Activated CD8-positive, alpha-beta memory T cell treated with anti-CD3 and anti-CD28 coated beads for 4 hours (primary cell): ENCODE results near the gene KCNIP4.

Experiments
- DNase-seq, 2 donors: peaks; one replicate each; pipeline ENCODE4 v3.0.0-alpha.2; 2020; ENCODE audit warnings: low read depth in 2 of 2

KCNIP4 gene

DNA sequence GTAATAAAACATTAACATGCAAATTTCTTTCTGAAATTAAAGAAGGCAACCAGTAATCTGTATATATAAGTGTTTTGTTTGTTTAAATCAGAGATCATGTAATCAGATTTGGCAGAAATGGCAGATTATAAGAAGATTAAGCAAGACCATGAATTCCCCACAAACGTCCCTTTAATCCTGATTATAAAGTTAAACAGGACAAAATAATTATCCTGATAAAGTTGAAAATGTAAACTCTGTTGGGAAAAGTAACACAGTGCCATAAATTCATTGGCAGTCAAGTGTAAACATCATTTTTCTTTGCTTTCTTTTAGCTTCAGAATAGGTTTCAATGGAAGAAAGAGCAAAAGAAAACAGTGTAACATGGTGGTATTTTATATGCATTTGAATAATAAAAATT is 256.3 kb downstream of the KCNIP4 start:
- no peak for DNase-seq

DNA sequence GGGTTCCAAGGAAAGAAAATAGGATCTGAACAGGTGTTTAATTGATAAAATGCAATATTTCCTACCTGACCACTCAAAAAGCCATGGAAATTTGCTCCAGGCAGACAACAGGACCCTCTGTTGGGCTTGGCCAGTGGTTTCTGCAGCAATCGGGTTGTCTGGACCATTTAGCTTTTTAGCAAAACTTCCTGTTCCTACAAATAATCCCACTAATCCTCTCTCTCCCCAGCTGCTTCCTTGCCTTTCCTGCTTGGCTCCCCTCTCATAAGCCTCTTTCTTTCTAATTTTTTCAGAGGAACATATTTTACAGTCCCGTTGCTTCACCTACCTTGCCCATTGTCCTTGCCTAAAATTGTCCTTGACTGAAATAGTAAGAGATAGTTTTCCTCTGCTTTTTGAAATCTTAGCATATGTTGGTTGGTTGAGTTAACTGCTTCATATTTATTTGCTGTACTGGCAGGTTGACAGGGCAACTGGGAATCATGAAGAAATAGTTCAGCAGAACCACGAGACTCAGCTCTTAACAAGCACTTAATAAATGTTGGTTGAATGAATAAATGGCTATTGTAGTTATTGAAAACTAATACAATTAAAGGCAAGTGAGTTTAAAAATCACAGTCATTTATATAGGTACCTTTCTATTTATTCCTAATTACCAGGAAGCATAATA is 259.8 kb downstream of the KCNIP4 start:
- no peak for DNase-seq

DNA sequence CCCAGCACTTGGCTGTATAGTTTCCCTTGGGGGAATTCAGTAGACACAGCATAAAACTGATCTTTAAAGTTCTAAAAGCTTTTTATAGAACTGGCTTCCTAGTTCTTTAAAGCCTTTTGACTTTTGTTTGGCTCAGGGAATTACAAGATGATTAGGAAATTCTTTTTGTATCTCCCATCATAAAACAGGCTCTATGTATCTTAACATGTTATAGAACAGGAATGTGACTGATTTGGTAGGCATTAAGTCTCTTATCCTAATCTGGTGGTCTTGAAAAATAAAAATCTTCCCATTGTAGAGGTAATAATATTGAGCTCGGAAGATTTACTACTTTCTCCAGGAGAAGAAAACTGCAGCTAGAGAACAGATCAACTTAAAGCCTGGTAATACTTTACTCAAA is 262.7 kb downstream of the KCNIP4 start:
- no peak for DNase-seq

DNA sequence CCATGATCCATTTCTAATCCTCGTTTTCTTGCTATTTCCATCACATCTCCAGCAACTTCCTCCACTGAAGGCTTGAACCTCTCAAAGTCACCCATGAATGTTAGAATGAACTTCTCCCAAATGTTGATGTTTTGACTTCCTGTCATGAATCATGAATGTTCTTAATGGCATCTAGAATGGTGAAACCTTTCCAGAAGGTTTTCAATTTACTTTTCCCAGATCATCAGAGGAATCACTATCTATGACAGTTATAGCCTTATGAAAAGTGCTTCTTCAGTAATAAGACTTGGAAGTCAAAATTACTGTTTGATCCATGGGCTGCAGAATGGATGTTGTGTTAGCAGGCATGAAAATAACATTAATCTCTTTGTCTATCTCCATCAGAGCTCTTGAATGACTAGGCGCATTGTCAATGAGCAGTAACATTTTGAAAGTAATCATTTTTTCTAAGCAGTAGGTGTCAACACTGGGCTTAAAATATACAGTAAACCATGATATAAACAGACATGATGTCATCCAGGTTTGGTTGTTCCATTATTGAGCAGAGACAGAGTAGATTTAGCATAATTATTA is 268.2 kb downstream of the KCNIP4 start:
- no peak for DNase-seq

DNA sequence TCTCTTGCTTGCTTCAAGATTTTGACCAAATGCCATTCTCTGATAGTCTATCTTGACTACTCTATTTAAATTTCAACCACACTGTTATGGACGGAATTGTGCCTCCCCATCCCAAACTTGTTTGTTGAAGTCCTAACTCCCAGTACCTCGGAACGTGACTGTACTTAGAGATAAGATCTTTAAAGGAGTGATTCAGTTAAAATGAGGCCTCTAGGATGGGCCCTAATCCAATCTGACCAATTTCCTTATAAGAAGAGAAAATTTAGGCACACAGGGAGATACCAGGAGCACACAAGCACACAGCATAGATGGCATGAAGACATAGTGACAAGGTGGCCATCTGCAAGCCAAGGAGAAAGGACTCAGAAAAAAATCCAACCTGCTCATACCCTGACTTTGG is 269.9 kb downstream of the KCNIP4 start:
- no peak for DNase-seq

DNA sequence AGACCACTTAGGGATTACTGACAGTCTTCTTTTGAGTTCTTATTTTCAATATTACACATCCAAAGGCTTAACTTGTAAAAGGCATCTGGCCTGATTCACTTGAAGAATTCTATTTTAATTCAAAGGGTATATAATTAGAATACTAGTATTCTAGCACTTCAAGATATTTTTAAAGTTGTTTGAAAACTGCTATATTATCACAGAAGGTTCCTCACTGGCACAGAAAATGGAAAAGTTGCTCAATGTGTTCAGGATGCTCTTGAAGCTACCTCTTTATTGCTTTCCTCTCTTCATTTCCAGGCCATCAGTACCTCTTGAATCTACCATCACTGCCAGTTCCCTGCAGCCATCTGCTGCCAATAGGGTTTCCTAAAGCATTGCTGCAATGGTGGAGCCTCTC is 271.4 kb downstream of the KCNIP4 start:
- DNase-seq, result no peak

DNA sequence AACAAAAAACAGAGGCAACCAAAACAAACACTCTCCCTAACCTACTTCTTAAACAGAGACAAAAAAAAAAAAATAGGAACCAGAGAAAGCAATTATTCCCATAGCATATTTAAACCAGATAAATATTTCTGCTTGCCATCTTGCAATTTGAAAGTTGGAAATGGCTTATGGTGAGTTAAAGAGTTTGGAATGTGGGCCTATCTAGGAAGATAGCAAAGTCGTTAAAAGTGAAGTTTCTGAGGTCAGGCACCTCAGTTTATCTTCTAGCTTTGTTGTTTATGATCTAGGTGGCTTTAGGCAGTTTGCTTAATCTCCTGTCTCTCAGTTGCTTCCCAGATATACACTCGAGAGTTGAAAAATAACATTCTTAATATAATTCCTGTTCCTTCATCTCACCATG is 284.2 kb downstream of the KCNIP4 start:
- DNase-seq, result no peak

DNA sequence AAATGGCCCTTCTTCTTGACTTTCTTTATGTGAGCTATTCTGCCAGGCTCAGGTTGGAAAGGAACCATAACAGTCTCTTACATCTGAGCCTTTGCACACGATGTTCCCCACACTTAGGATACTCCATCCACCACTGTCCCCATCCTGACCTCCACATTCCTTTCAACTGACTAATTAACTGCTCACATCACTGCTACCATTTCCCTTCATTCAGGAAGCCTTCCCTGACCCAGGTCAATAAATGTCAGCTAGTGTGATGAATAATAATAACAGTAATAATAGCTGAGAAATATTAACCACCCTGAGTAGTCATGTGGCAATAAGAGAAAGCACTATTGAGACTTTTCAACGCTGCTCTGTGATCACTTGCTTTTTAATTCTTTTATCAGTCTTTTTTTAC is 291.7 kb downstream of the KCNIP4 start:
- DNase-seq, result no peak

DNA sequence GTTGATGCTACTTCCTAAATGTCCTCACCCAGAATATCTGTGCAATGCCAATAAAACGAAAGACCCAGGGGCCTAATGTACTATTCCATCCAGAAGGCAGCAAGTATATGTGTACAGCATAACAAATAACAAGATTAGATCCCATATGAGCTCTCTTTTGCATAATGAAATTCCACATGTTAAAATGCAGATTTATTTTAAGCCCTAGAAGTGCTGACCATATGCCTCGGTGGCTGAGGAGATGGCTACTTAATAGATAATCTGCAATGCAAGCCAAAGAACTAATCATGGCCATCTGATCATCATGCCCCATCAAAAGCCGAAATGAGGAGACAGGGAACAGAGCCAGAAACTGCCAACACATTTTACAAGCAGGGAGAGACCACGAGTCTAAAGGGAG is 293.5 kb downstream of the KCNIP4 start:
- DNase-seq, result no peak

DNA sequence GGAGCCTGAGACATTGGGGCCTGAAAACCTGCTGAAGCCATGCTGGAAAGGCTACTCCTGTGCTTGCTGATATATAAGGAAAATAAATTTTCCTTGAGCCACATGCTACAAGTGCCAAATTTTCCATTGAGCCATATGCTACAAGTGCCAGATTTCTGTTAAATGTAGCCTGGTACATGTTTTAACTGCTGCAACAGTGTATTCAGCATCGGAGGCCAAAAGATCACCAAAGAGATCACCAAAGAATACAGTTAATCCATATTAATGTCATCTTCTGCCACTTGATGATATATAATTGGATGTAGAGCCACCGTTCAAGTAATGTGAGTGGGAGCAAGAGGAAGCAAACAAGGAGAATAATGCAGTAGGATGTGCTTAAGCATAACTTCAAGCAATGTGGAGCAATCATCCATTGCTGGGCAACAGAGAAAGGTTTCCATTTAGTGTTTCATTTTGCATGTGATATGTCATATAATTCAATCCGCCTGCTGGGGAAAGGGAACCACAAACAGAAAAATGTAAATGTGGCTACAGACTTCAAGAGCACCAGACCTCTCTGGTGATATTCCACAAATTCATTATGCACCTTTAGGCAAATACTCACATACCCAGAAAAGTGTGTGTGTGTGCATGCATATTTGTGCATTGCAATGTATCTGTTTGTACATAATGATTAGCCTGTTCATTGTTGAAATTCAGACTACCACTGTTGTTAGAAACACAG is 295.9 kb downstream of the KCNIP4 start:
- DNase-seq, result no peak

DNA sequence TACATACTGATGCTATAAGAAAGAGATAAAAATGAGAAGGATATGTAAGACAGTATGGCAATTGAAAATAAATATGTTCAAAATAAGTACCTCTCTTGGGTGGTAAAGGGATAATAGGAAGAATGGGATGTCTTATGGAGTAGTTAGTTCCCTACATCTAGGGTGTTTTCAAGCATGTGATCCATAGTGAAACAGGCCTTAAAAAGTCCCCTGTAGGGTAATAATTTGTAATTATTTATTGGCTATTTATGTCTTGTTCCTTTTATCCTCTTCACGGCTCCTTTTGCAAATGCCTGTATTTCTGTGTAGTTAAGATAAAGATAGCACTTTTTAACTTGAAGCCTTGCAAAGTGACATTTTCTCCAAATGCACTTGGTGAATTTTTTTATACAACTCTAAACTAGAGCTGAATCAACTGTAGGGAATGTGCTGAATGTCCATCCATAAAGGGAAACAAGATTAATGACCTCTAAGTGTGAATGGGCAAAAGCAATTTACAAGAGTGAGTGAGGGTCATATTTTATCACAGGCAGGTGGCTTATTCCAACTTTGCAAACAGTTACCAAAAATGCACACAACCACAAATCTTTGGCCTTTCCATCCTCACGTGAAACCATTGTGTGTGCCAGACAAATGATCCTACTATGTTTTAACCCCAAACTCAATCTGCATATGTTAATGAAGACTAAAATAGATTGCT is 299.0 kb downstream of the KCNIP4 start:
- no peak for DNase-seq

DNA sequence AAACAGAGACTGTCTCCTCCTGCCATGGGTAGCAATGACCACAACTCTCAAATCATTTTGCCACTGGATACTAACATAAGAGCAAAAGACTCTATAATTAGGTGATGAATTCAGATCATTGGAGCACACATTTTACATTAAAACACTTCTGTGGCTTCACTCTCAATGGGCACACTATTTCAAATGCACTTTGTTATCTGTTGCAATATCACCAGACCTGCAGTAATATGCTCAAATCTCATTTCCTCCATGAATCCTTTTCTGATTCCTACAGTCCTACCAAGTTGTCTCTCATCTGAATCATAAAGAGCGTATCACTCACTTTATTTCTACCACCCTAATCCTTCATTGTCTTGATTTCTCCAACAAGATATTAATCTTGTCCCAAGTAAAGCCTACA is 302.8 kb downstream of the KCNIP4 start:
- DNase-seq, result no peak

DNA sequence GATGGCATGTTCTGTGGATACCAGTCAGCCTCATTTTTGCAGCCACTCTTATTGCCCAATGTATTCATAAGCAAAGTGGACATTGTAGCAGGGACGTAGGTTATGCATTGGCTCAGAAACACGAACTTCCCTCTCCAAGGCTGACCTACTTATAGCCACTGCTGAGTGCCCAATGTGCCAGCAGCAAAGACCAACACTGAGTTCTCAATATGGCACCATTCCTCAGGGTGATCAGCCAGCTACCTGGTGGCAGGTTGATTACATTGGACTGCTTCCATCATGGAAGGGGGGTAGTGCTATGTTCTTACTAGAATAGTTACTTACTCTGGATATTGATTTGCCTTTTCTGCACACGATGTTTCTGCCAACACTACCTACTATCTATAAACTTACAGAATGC is 306.9 kb downstream of the KCNIP4 start:
- DNase-seq, result no peak

DNA sequence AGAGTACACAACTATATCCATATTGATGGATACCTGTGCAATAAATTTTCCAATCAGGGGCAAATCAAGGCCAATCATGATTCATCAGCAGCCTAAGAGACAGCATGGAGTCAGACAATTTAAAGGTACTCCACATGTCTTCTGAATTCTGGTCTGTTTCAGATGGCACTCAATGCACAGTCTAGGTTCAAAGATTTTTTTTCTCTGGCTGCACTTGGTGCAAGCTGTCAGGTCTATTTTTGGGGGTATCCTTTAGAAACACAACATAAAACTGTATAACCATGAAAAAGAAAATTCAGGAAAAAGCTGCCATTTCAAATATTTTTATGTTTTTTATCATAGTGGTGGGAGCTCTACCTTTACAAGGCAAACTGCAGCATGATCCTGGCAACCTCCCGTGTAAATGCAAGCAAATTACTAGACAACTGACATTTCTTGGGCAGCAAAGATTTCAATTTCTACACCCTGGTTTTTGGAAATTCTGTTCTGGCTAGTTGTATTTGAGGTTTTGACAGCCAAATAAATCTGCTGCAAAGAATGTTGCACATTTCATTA is 310.3 kb downstream of the KCNIP4 start:
- DNase-seq, result no peak

DNA sequence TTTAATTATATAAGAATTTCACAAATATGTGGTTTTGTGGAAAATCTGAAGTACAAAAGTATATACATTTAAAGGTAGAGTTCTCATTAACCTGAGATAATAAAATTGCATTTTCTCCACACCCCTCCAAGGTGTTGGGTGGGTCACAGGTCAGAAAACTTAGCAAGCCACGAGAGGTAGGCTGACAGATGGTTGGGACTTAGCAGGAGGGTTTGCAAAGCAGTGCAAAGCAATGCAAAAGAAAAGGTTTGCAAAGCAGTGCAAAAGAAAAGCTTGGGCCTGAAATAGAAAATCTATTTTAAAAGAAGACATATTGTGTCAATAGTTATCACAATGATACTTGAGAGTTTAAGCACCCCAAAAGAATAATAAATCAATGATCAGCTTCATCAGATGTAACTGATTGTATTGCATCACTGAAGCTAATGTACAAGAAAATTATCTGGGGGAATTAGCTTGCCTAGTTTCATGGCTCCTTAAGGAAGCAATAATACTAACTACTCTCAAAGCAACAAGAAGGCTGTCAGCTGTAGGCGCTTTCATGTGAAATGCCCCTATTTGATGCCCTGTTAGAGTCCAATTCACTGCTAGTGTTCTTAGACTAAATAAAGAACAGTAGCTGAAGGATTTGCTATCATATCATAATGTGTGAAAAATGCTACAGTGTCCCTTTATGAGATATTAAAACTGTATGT is 319.5 kb downstream of the KCNIP4 start:
- DNase-seq, result no peak

DNA sequence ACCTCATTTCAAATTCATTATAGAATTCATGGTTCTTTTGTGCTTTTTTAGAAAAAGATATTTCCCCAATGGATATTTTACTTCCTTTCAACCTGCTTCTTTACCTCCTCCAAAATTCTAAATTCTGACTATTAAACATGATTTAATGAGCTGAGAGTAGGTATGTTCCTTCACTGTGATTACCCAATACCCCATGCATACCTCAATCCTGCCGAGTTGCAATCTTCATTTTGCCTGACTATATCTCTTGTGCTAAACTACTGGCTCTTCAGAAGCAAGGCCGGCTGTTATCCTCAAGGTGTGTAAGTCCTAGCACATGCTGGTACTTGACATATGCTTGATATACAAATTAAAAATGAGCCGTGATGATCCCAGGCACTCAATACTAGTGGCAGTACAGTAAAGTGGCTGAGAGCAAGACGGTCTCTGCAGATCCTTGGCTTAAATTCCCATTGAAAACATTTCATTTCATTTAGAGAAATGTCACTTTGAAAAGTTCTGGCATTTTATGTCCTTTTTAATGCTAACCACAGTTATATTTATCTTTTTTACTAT is 320.4 kb downstream of the KCNIP4 start:
- DNase-seq, result no peak

DNA sequence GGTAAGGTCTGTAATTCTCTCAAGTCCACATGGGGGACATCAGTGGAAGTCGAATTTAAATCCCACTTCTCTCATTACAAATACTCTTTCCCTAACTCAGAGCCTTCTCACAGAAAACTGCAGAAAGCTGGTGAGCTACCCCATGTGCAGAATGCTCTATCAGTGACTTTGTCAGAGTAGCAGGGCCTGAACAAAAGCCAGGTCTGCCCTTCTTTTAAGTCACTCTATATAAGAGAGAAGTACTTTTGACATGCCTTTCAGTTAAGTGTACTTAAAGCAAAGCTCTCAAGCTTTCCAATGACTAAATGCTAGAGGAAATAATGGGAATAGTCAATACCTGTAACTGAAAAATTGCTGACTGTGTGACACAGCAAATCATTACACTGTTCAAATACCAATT is 323.1 kb downstream of the KCNIP4 start:
- DNase-seq, result no peak

DNA sequence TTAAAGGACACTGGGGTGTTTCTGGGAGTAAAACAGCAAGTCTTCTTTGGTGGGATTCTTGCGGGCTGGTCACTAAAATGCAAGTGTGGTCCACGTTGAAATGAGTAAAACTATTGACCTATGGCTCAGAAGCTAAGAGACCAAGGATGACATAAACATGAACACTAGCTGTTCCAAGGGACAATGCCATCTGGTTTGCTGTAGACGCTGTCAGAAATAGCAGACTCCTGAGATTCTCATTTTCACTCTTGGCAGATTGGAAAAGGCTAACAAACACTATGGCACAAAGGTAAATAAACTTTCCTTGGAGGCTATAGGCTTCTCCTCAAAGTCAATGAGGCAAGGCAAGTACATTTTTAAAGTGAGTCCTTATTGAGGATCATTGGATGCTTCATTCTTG is 343.6 kb downstream of the KCNIP4 start:
- DNase-seq, result no peak

DNA sequence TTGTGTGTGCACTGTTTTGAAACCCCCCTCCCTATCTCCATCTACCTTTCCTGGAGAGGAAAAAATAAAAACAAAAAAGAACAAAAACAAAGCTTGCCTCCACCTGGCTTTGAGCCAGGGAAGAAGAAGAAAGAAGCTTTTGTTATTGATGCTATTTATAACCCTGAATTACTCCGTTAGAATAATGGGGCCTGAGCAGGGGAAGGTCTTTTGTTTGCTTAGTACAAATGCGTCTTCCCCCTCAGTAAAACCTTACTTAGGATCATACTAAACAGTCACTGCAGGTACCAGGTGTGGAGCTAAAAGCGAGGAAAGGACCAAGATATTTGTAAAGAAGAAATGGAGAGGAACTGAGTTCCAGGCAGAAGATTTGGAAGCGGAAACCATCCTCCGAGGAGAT is 352.1 kb downstream of the KCNIP4 start:
- no peak for DNase-seq

DNA sequence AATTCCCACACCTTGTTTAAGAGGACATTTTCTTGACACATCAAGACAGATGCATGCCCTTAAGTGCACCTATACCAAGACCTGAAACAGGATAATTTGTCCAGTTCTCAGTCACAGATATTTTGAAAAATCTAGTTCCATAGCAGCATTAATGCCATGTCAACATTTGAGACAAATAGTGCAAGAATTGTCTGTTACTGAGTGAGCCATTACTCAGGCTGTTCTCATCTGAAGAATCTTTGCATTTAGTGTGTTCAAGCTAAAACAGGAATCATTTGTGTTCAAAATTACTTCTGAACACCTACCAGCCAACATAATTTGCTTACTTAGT is 354.9 kb downstream of the KCNIP4 start:
- DNase-seq, result no peak

DNA sequence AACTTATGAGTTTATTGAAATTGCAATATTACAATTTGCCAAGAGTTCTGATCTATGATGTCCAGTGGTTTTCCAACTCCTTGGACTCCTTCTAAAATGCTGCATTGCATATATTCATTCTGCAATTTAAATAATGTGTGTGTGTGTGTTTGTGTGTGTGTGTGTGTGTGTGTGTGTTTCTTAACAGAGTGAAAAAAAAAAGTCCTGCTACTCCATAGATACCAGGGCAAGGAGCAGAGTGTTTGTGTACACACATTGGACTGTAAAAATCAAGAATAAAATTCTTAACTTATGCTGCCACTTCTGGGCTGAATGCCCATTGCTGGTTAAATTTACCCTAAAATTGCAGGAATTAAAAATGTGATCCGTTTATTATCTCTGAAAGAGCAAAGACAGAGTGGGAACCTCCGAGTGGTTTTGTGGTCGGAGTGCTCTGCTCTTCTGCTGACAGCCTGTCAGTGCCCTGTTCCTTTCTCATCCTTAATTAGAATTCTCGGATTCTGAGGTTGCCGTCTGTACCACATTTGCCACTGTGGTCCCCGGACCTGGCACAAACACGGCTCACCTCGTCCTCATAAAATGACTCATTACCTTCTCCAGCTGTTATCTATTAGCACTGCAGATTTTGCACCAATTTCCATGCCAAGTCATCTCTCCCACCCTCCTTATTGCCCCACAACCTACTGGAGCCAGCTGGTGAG is 355.5 kb downstream of the KCNIP4 start:
- DNase-seq, result no peak
